OCI-LY7 (cell line): Measurements from ENCODE around the gene UBE2H. TPM values are rescaled to one million over a fixed set of nuclear protein-coding genes. Genes with fewer than 3 reads are reported as not detected.

Source experiments
- Bru-seq: library from RNA; stranded (reverse); fragments of 400-500 nt; gene quantifications from one replicate; lab custom pipeline; 2021; lab: Mats Ljungman, UMichigan
- BruChase-seq, 2 experiments: library from RNA; stranded (reverse); fragments of 400-500 nt; gene quantifications; one replicate each; lab custom pipeline; 2021; lab: Mats Ljungman, UMichigan
- BruUV-seq: library from RNA; stranded (reverse); fragments of 400-500 nt; replicated peaks from 2 replicates; lab custom pipeline; 2021; lab: Mats Ljungman, UMichigan
- CTCF ChIA-PET: fragments of 300-600 bp; sonication (Branson Sonifier 250); formaldehyde crosslinking; loops from one replicate; lab custom pipeline; 2022; ENCODE audit warnings: antibody characterized with exemption; ENCODE audit not compliant: unreplicated experiment; lab: Charles Lee
- POLR2A ChIA-PET: fragments of 300-600 bp; sonication (Branson Sonifier 250); formaldehyde crosslinking; loops from one replicate; lab custom pipeline; 2022; ENCODE audit warnings: antibody characterized with exemption; lab: Charles Lee
- DNase-seq: peaks from one replicate; pipeline ENCODE4 v3.0.0-alpha.2; 2015; ENCODE audit warnings: low spot score
- H2AFZ ChIP-seq: fragments of 200-600 bp; sonication (generic), shearing (Covaris generic); 2 replicates; pipeline ENCODE4 v1.6.1; 2014; ENCODE audit warnings: mild to moderate bottlenecking, antibody characterized with exemption, low read length, moderate library complexity
- H3K27ac ChIP-seq: fragments of 200-600 bp; sonication (generic); 2 replicates; pipeline ENCODE4 v1.5.1; 2014; ENCODE audit warnings: mixed run types, low read depth, mild to moderate bottlenecking, moderate library complexity, low read length, inconsistent platforms; ENCODE audit not compliant: poor library complexity, severe bottlenecking
- H3K36me3 ChIP-seq: fragments of 200-600 bp; sonication (generic); 2 replicates; pipeline ENCODE4 v1.6.1; 2014; ENCODE audit warnings: mild to moderate bottlenecking, antibody characterized with exemption, low read length, moderate library complexity, mixed read lengths; ENCODE audit not compliant: insufficient read depth
- H3K4me1 ChIP-seq: fragments of 200-600 bp; sonication (generic); 2 replicates; pipeline ENCODE4 v1.5.1; 2014; ENCODE audit warnings: mild to moderate bottlenecking, low read length; ENCODE audit not compliant: insufficient read depth, poor library complexity, severe bottlenecking
- H3K4me2 ChIP-seq: fragments of 200-600 bp; sonication (generic); 2 replicates; pipeline ENCODE4 v1.6.1; 2014; ENCODE audit warnings: mild to moderate bottlenecking, low read length
- H3K4me3 ChIP-seq: fragments of 200-600 bp; sonication (generic); 2 replicates; pipeline ENCODE4 v1.5.1; 2014; ENCODE audit warnings: mild to moderate bottlenecking, low read depth, low read length; ENCODE audit not compliant: poor library complexity, severe bottlenecking
- H3K79me2 ChIP-seq: fragments of 200-600 bp; sonication (generic); 2 replicates; pipeline ENCODE4 v1.6.1; 2016; ENCODE audit warnings: low read depth, mild to moderate bottlenecking, low read length, moderate library complexity, mixed read lengths; ENCODE audit not compliant: insufficient read depth
- H3K9me2 ChIP-seq: fragments of 200-600 bp; sonication (generic); 2 replicates; pipeline ENCODE4 v1.6.1; 2016; ENCODE audit warnings: mild to moderate bottlenecking, low read length, mixed read lengths; ENCODE audit not compliant: insufficient read depth
- H3K9me3 ChIP-seq: fragments of 200-600 bp; sonication (generic); 2 replicates; pipeline ENCODE4 v1.6.1; 2014; ENCODE audit warnings: mild to moderate bottlenecking, mixed run types, low read length, mixed read lengths
- H4K20me1 ChIP-seq: fragments of 200-600 bp; sonication (generic); 2 replicates; pipeline ENCODE4 v1.6.1; 2014; ENCODE audit warnings: mild to moderate bottlenecking, antibody characterized with exemption, low read length, moderate library complexity, mixed read lengths; ENCODE audit not compliant: insufficient read depth
- EZH2phosphoT487 ChIP-seq: fragments of 200-600 bp; sonication (generic); IDR thresholded peaks from 2 replicates; pipeline ENCODE4 v1.6.1; 2018; ENCODE audit warnings: low read depth, borderline replicate concordance, mild to moderate bottlenecking, mixed run types, antibody characterized with exemption, low read length, moderate library complexity, mixed read lengths
- intact Hi-C: fragments of 100-400 bp; cut with micrococcal nuclease; formaldehyde crosslinking; loops from one replicate; pipeline ENCODE4 v1.10.0; 2022; ENCODE audit not compliant: unreplicated experiment
- long read RNA-seq: library from polyadenylated mRNA; stranded (forward); transcript quantifications from one replicate; pipeline ENCODE4 v2.0.0, GENCODE V29; 2022
- total RNA-seq, 2 experiments: library from RNA; depleted of rRNA in 1 of 2; stranded (reverse); fragments of >200 nt in 1 of 2; shearing (Covaris generic) in 1 of 2; gene quantifications; 2 replicates each; pipeline ENCODE4 v1.2.3, GENCODE V29; 2014 to 2022
- TF ChIP-seq, protein P1 (sequence below): fragments of 200-600 bp; sonication (generic); conservative IDR thresholded peaks from 2 replicates; pipeline ENCODE4 v1.5.1; 2014; ENCODE audit warnings: mild to moderate bottlenecking, antibody characterized with exemption, low read length, moderate library complexity, mixed read lengths

UBE2H gene
- total RNA-seq (2014; rRNA removed; shearing (Covaris generic)) (12.7 and 15.0 TPM in 2 replicates), total RNA-seq (2022) (35.3 and 41.4 TPM in 2 replicates), Bru-seq, nascent RNA (percentile 76 among the genes with signal in this experiment), BruChase-seq, experiment 1, labeled RNA remaining after a 6-hour chase (percentile 73 among the genes with signal in this experiment), BruChase-seq, experiment 2, labeled RNA remaining after a 2-hour chase (percentile 71 among the genes with signal in this experiment)
- long read RNA-seq, full-length matches to known transcripts = 84 of 111 reads
- long read RNA-seq, partial matches to known transcripts = 3 of 111 reads
- long read RNA-seq, other reads (novel, unspliced or antisense) = 24 of 111 reads

GRCh38 chr7:129952653-129953560, at the start of gene UBE2H:
Gene UBE2H (minus strand): TSS chr7:129952960. CDS start chr7:129952555, 405 bp downstream.
- peaks cover 26% of the 10 kb centered on the region for H3K4me1 ChIP-seq
- H3K79me2 ChIP-seq = peaks cover 44% of the 10 kb centered on the region
- no TSS peak for BruUV-seq
- H2AFZ ChIP-seq = peak within 1 kb of the TSS; percentile 84
- peak; percentile 91 for DNase-seq
- H3K4me2 ChIP-seq = peak within 1 kb of the TSS; percentile 97
- no peak for TF ChIP-seq EZH2phosphoT487
- TF ChIP-seq, protein P1, sequence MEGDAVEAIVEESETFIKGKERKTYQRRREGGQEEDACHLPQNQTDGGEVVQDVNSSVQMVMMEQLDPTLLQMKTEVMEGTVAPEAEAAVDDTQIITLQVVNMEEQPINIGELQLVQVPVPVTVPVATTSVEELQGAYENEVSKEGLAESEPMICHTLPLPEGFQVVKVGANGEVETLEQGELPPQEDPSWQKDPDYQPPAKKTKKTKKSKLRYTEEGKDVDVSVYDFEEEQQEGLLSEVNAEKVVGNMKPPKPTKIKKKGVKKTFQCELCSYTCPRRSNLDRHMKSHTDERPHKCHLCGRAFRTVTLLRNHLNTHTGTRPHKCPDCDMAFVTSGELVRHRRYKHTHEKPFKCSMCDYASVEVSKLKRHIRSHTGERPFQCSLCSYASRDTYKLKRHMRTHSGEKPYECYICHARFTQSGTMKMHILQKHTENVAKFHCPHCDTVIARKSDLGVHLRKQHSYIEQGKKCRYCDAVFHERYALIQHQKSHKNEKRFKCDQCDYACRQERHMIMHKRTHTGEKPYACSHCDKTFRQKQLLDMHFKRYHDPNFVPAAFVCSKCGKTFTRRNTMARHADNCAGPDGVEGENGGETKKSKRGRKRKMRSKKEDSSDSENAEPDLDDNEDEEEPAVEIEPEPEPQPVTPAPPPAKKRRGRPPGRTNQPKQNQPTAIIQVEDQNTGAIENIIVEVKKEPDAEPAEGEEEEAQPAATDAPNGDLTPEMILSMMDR = no peak
- ChIA-PET CTCF (interaction anchor here (1.3 kb wide), 1 partner anchor 58 kb away, joined by 4 read pairs; no protein-coding TSS in a partner anchor), POLR2A (interaction anchor here (1.4 kb wide), 1 partner anchor 49 kb away, joined by 14 read pairs; no protein-coding TSS in a partner anchor)
- H3K9me3 ChIP-seq = no peaks in the 10 kb centered on the region
- no peaks in the 10 kb centered on the region for H3K9me2 ChIP-seq
- peaks cover 4% of the 10 kb centered on the region; the same call in 1 of the 2 replicates for H4K20me1 ChIP-seq
- H3K36me3 ChIP-seq = no peaks in the 10 kb centered on the region
- H3K4me3 ChIP-seq = peak within 1 kb of the TSS; percentile 81
- H3K27ac ChIP-seq = peak within 1 kb of the TSS; percentile 82
- intact Hi-C loops = loop anchor here (2.0 kb wide), 1 partner anchor 340 kb away; no protein-coding TSS in a partner anchor

- CTCF ChIA-PET = no interaction called here
- intact Hi-C loops = no loop called here
Observed at GRCh38 chr7:129998446-129998845, 45.7 kb upstream of the UBE2H start.

More at GRCh38 chr7:129998446-129998845, 45.7 kb upstream of the UBE2H start:
- BruUV-seq = no TSS peak
- Histone ChIP-seq H3K9me3 (no peaks in the 10 kb centered on the region), H4K20me1 (no peaks in the 10 kb centered on the region), H3K27ac (no peak overlapping the region), H2AFZ (no peak overlapping the region), H3K9me2 (no peaks in the 10 kb centered on the region), H3K4me1 (no peaks in the 10 kb centered on the region), H3K79me2 (no peaks in the 10 kb centered on the region), H3K4me2 (no peak overlapping the region), H3K4me3 (no peak overlapping the region), H3K36me3 (no peaks in the 10 kb centered on the region)
- POLR2A ChIA-PET = no interaction called here
- TF ChIP-seq, protein P1 = no peak
- no peak for TF ChIP-seq EZH2phosphoT487
- DNase-seq = no peak
